ENCODE measurements around the gene PTMS.

- TF ChIP-seq FOXK2 (IDR thresholded peaks at IDR 0.05) (no peak), SUZ12 (IDR thresholded peaks at IDR 0.05) (no peak), ARNT (IDR thresholded peaks at IDR 0.05) (no peak), ZNF384 (IDR thresholded peaks at IDR 0.05) (no peak)
These were observed 6.4 kb upstream of the PTMS start for GRCh38 chr12:6759741-6760140.

Measured in HEK293T (cell line).